Osteocyte (in vitro differentiated cells): ENCODE results near the gene CDK11A. TPM values are rescaled to one million over a fixed set of nuclear protein-coding genes. Genes with fewer than 3 reads are reported as not detected.

ENCODE experiments used
- DNase-seq: peaks from one replicate; pipeline ENCODE4 v3.0.0; 2021; ENCODE audit warnings: mixed read lengths; ENCODE audit not compliant: unreplicated experiment; ENCODE audit errors: extremely low spot score
- H3K27ac Mint-ChIP-seq: one replicate; pipeline ENCODE4 v1.8.0; 2021; ENCODE audit warnings: mild to moderate bottlenecking, mixed read lengths; ENCODE audit not compliant: unreplicated experiment
- H3K27me3 Mint-ChIP-seq: one replicate; pipeline ENCODE4 v1.8.0; 2021; ENCODE audit warnings: mixed read lengths; ENCODE audit not compliant: unreplicated experiment
- H3K36me3 Mint-ChIP-seq: one replicate; pipeline ENCODE4 v1.8.0; 2021; ENCODE audit warnings: mixed read lengths; ENCODE audit not compliant: unreplicated experiment
- H3K4me1 Mint-ChIP-seq: one replicate; pipeline ENCODE4 v1.8.0; 2021; ENCODE audit warnings: mixed read lengths; ENCODE audit not compliant: unreplicated experiment
- H3K4me3 Mint-ChIP-seq: one replicate; pipeline ENCODE4 v1.8.0; 2021; ENCODE audit warnings: mild to moderate bottlenecking, moderate library complexity, mixed read lengths; ENCODE audit not compliant: unreplicated experiment
- H3K9me3 Mint-ChIP-seq: one replicate; pipeline ENCODE4 v1.8.0; 2021; ENCODE audit warnings: mixed read lengths; ENCODE audit not compliant: unreplicated experiment
- total RNA-seq: library from RNA; stranded (reverse); gene quantifications from 2 replicates; pipeline ENCODE4 v1.2.1, GENCODE V29; 2021
- TF ChIP-seq, protein P1 (sequence below): fragments of 200-600 bp; sonication (generic); IDR thresholded peaks from 2 replicates; pipeline ENCODE4 v1.5.0; 2021; ENCODE audit warnings: antibody characterized with exemption, mild to moderate bottlenecking, moderate library complexity

The CDK11A gene
- total RNA-seq, 1 donor from 2014 or later = 51.3 TPM

DNA sequence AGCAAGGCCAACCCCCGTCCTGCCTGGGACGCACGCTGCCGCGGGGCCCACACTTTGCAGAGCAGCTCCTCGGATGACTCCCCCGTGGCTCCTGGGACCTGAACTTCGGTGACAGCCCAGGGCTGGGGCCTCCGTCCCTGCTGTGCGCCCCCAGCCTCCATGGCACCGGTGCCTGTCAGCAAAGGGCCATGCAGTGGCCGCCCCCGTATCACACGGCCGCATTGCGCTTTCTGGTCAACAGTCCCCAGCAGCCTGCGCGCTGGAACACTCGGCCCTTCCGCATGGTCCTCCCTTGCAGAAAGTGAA is 36.1 kb upstream of the CDK11A start:
- no peaks in the 10 kb centered on the region for H3K4me1 Mint-ChIP-seq
- no peak overlapping the region for H3K27ac Mint-ChIP-seq
- no peaks in the 10 kb centered on the region for H3K9me3 Mint-ChIP-seq

DNA sequence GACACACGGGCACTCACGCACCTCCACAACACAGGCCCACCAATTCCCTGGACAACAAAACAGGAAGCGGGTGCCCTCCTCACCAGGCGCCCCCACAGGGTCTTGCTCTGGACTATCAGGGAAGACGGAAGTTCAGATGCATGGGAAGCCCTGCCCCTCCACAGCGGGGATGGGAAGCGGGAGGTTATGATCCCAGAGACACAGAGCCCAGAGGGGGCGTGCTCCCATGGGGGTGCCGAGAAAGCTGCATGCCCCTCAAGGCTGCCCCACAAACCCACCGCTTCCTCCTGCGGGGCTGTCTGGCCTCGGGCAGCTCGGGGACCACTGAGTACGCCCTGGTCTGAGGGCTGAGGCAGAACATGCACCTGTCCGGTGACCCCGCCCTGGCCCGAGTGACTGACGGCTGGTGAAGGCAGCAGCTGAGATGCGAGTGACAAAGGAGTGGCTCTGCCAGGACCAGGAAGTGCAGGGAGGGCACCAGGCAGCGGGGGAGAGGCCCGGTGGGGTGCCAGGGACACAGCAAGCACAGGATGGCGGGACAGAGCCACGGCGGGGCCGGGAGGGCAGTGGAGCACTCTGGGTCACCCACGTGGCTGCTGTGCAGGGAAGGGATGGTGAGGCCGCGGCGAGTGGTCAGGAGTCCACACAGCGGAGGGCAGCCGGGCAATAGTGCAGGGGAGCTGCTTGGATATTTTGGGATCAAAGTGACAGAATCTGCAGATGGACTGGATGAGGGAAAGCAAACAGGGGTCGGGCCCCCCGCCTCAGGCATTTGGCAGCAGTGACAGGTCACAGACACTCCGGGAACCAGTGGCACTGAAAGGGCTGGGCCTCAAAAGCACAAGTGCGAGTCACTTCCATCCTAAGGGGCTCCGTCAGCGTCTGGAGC is 35.5 kb upstream of the CDK11A start:
- no peak overlapping the region for H3K4me3 Mint-ChIP-seq
- peaks cover 27% of the 10 kb centered on the region for H3K36me3 Mint-ChIP-seq
- TF ChIP-seq, protein P1, sequence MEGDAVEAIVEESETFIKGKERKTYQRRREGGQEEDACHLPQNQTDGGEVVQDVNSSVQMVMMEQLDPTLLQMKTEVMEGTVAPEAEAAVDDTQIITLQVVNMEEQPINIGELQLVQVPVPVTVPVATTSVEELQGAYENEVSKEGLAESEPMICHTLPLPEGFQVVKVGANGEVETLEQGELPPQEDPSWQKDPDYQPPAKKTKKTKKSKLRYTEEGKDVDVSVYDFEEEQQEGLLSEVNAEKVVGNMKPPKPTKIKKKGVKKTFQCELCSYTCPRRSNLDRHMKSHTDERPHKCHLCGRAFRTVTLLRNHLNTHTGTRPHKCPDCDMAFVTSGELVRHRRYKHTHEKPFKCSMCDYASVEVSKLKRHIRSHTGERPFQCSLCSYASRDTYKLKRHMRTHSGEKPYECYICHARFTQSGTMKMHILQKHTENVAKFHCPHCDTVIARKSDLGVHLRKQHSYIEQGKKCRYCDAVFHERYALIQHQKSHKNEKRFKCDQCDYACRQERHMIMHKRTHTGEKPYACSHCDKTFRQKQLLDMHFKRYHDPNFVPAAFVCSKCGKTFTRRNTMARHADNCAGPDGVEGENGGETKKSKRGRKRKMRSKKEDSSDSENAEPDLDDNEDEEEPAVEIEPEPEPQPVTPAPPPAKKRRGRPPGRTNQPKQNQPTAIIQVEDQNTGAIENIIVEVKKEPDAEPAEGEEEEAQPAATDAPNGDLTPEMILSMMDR = no peak
- no peak for DNase-seq
- no peak overlapping the region for H3K27ac Mint-ChIP-seq
- no peaks in the 10 kb centered on the region for H3K4me1 Mint-ChIP-seq
- no peaks in the 10 kb centered on the region for H3K27me3 Mint-ChIP-seq
- no peaks in the 10 kb centered on the region for H3K9me3 Mint-ChIP-seq

More for the DNA sequence above, 36.1 kb upstream of the CDK11A start:
- TF ChIP-seq, protein P1 = no peak
- DNase-seq = no peak
- Mint-ChIP-seq H3K36me3 (peaks cover 28% of the 10 kb centered on the region), H3K4me3 (no peak overlapping the region), H3K27me3 (no peaks in the 10 kb centered on the region)

- H3K4me3 Mint-ChIP-seq = no peak overlapping the region
- TF ChIP-seq, protein P1 = no peak
- no peak for DNase-seq
- no peak overlapping the region for H3K27ac Mint-ChIP-seq
- no peaks in the 10 kb centered on the region for H3K4me1 Mint-ChIP-seq
- H3K36me3 Mint-ChIP-seq = peaks cover 24% of the 10 kb centered on the region
- H3K27me3 Mint-ChIP-seq = no peaks in the 10 kb centered on the region
- H3K9me3 Mint-ChIP-seq = no peaks in the 10 kb centered on the region
Observed at GRCh38 chr1:1758692-1759455, 34.7 kb upstream of the CDK11A start.

GRCh38 chr1:1758059-1758621 is 34.0 kb upstream of the CDK11A start:
- no peaks in the 10 kb centered on the region for H3K4me1 Mint-ChIP-seq
- H3K27me3 Mint-ChIP-seq = no peaks in the 10 kb centered on the region
- H3K4me3 Mint-ChIP-seq = no peak overlapping the region
- no peaks in the 10 kb centered on the region for H3K9me3 Mint-ChIP-seq
- no peak overlapping the region for H3K27ac Mint-ChIP-seq
- TF ChIP-seq, protein P1 = no peak
- peaks cover 27% of the 10 kb centered on the region for H3K36me3 Mint-ChIP-seq
- no peak for DNase-seq
